ENCODE measurements around the gene VCX3B.
"Not testable (repeated sequence)": the region's sequence is repeated elsewhere in the genome, so short reads cannot be mapped to it uniquely, and the experiment has no call there.

Gene VCX3B

DNA sequence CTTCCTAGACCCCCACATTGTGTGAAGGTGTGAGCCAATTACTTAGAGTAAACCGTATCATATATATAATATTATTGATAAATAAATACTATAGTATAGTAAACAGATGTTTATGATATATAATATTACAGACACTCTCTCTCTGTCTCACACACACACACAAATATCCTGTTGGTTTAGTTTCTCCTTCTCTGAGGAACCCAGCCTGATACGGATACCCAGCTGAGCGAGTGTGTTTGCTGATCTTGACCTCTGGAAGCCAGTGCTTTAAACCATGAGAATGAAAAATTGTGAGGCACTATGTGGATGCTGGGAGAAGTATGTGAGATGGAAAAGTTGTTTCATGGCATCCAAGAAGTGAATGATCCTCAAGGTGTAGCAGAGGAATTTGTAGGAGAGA is at the start of gene VCX3B:
Gene VCX3B, plus strand, starts transcription at position 301 of the 400 bp plus-strand sequence. CDS start 621 bp downstream, outside the sequence.
- not testable (repeated sequence) for DNase-seq

- no peak for DNase-seq
Measured at GRCh38 chrX:8418301-8418700, 46.3 kb upstream of the VCX3B start.

DNA sequence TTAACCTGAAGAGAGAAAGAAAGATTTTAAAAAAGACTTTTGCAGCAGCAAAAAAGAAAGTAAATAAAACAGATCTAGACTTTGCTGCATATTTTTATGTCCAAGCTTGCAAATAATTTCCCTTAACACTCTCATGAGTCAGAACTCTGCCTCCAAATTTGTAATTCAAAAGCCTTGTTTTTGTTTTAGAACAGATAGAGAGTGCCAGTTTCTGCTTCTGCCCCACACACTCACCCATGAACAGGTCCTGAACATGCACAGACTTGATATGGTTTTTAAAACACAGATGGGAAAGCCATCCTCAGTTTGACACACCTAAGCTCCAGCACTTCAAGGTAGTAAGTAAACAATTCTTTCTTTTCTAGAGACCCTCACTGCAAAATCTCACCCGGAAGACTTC is 39.7 kb upstream of the VCX3B start:
- DNase-seq: no peak

GRCh38 chrX:8429692-8430249 is 34.9 kb upstream of the VCX3B start:
- no peak for DNase-seq

DNA sequence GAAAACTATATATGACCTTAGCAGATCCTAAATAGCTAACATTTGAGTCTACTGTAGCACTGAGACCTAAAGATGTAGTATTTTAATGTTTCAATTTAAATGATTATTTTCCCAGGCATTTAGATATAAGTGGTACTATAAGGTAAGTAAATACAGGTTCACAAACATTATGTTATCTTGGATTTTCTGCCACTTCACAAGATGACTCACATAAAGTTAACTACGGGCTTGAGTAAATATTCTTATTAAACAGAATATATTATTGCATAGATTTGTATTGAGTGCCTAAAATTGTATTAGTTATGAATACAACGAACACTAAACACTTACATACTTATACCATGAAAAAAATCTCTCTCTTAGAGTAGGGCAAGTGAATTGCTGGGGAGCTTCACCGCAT is 34.2 kb upstream of the VCX3B start:
- no peak for DNase-seq

DNA sequence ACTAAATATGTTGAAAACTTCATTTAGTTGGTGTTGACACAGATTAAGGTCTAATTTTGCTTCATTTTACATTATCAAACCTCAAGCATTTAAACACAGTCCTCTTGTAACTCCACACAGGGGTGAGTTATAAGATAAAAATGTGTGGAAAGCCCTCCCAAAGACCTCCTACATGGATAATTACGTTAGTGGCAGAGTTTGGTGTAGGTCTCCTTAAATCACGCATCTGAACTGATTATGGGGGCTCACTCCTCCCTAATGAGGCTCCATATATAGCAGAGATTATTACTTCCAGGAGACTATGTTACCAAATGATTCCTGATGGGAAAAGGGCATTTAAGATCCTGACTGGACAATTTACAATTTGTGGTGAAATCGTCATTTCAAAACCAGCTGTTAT is 32.2 kb upstream of the VCX3B start:
- no peak for DNase-seq

DNA sequence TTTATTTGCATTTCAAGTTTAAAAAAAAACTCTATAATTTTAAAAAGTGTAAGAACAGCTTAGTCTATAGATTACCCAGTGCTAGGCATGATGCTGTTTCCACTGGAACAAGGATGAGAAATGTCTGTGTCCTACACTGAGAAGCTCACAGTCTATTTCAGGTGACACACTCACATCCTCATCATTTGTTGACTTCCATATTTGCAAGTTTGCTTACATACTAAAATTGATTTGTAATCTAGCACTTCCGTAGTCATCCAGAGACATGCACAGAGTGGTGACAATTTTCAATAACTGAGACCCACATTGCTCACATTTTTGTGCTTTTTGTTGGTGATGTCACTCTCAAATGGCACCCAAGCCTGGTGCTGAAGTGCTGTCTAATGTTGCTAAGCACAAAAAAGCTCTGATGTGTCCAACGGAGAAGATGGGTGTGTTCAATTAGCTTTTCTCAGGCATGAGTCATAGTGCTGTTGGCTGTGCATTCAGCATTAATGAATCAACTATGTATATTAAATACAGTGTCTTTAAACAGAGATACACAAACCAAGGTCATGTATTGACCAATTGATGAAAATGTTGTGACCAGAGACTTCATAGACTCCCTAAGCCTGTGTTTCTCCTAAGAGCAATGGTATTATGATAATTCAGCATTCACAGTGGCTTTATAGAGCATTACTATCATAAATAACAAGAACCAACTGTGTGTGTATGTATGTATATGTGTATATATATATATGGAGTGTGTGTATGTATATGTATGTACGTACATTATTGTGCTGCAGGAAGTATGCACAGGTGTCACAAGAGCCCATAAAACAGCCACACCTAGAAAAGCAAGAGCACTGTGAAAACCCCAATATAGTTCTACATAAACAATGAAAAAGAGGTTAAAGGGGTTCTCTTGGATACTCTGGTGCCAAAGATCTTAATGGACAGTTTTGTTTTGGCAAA is 31.2 kb upstream of the VCX3B start:
- no peak for DNase-seq

- DNase-seq: no peak
Measured at GRCh38 chrX:8447368-8447767, 17.3 kb upstream of the VCX3B start.

DNA sequence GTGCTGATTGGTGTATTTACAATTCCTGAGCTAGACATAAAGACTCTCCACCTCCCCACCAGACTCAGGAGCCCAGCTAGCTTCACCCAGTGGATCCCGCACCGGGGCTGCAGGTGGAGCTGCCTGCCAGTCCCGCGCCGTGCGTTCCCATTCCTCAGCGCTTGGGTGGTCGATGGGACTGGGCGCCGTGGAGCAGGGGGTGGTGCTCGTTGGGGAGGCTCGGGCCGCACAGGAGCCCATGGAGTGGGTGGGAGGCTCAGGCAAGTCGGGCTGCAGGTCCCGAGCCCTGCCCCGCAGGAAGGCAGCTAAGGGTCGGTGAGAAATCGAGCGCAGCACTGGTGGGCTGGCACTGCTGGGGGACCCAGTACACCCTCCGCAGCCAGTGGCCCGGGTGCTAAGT is 12.3 kb upstream of the VCX3B start:
- not testable (repeated sequence) for DNase-seq

- DNase-seq: no peak
Measured at GRCh38 chrX:8453611-8454010, 11.0 kb upstream of the VCX3B start.

DNA sequence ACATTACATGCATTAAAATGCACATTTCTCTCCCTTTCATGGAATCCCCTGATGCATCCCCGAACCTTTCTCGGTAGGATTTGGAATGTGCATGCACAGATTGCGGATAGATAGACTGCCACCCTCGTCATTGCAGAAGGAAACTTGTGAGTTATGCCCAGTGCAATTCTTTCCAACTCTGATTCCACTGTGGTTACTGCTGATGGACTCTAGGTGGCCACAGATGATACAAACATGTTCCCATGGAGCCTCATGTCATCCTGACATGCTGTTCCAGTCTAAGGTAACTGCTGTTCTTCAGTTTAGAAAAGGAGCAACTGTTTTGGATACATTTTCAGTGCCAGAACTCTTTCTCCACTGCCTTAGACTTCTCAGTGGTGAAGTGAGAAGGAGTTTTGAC is 9.1 kb upstream of the VCX3B start:
- no peak for DNase-seq

DNA sequence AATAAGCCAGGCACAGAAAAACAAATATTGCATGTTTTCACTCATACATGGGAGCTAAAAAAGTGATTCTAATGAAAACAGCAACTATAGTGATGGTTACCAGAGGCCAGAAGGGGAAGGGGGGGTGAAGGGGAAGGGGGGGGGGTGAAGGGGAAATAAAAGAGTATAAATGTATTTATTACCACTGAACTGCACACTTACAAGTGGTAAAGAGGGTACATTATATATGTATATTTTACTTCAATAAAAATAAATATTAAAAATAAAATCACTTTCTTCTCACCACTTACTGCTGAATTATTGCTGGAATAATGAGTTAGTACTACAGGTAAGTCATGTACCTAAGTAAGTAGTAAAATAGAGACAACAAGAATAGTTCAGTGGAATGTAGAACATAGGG is 2.1 kb upstream of the VCX3B start:
- no peak for DNase-seq

DNA sequence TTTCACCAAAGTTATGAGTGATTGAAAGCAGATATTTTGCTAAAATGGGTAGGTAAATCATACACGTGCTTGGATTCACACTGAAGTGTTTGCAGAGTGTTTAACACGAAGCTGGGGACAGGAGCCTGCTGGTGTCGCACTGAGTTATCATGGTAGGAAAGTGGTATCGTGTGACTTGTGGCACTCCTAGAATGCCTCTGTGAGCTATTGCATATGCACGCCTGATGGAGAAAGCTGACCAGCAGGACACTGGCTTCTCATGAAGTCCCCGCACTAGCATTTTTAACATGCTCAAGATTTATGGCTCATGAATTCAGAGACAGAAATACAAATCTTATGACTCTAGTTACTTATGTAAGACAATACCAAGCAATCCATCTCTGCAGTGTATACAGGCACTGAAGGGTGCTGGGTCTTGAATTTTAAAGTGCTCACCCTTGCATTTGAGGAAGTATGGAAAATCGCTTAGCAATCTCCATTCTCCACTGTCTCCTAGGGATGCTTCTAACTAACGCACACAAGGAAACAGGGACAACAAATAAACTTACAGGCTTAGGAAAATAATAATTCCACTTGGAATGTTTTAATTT is 19.8 kb downstream of the VCX3B start:
- no peak for DNase-seq

DNA sequence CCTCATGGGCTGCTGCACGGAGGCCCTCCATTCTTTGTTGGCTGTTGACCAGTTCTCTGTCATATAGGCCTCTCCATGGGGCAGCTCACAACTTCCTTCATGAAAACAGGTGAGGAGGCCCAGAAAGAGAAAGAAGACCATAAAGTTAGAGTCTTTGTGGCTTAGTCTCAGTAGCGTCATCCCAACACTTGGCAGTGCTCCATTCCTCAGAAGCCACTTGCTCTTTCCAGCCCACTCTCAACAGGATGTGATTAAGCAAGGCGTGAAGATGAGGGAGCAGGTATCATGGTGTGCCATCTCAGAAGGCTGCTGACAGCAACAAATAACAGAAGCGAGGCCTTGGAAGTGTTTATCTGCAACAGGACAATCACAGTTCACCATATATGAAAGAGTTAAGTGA is 30.4 kb downstream of the VCX3B start:
- not testable (repeated sequence) for DNase-seq

GRCh38 chrX:8500203-8500602 is 35.6 kb downstream of the VCX3B start:
- DNase-seq: no peak

GRCh38 chrX:8502101-8502500 is 37.5 kb downstream of the VCX3B start:
- not testable (repeated sequence) for DNase-seq

DNA sequence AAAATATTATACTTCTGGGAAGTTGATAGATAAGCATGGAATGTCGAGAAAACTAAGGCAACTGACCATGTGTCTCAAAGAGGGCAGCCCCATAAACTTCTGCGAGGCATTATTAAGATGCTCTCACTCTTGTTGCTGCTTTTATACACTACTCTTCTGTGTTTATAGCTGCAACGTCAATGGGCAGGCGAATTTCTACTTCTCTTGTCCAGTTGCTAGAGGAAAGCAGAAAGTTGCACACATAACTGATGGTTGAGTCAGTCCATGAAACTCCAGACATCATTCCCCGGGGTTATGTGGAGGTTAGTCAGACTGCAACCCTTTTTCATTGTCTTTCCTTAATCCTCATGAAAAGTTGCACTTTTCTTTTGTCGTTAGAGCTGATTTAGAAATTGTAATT is 39.8 kb downstream of the VCX3B start:
- DNase-seq: no peak
